Mesodermal cell (in vitro differentiated cells): ENCODE measurements around the gene SVOP.

ENCODE experiments used
- H3K27ac ChIP-seq: 2 replicates; pipeline ENCODE4 v1.7.0; 2013; ENCODE audit warnings: mild to moderate bottlenecking, low read depth, low read length, moderate library complexity; ENCODE audit not compliant: severe bottlenecking
- H3K36me3 ChIP-seq: 2 replicates; pipeline ENCODE4 v1.7.1; 2013; ENCODE audit warnings: mild to moderate bottlenecking, low read length, moderate library complexity; ENCODE audit not compliant: control insufficient read depth, insufficient read depth
- H3K4me1 ChIP-seq: one replicate; pipeline ENCODE4 v1.7.1; 2013; ENCODE audit warnings: mild to moderate bottlenecking, low read length; ENCODE audit not compliant: insufficient read depth, control insufficient read depth, poor library complexity, severe bottlenecking
- H3K4me3 ChIP-seq: 2 replicates; pipeline ENCODE4 v1.7.0; 2013; ENCODE audit warnings: low read length, control low read depth, mild to moderate bottlenecking; ENCODE audit not compliant: insufficient read depth, poor library complexity, severe bottlenecking; ENCODE audit errors: extremely low read depth
- H3K9me3 ChIP-seq: 2 replicates; pipeline ENCODE4 v1.7.1; 2013; ENCODE audit warnings: mild to moderate bottlenecking, low read length, moderate library complexity; ENCODE audit not compliant: control insufficient read depth
- WGBS, 2 experiments: methylation state at CpG; one replicate each; pipeline ENCODE4 v1.1.5; 2013; ENCODE audit warnings: missing lambda C conversion rate in 2 of 2; ENCODE audit not compliant: insufficient coverage in 2 of 2; 5-methylcytosine and 5-hydroxymethylcytosine counted together

The SVOP gene

DNA sequence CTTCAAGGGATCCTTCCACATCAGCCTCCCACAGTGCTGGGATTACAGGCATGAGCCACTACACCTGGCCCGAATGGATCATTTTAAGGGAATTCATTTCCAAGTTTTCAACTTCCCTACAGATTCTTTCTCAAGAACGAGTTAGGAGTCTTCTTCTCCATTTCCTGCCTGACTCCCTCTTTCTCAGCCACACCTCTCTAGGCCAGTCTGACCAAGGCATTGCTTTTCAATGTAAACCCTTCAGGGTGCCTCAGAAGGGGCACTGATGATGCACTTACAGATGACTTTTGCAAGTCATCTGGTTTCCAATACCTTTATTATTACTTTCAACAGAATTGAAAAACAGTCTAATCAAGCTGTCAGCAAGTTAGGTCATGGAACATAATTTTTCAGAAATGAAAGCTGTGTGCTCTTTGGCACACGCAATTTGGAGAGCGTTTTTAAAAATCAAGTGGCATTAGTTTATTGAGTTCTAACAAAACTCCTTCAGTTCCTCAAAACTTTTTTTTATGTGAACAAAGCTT lies 47.2 kb downstream of the SVOP start:
- Histone ChIP-seq H3K36me3 (no peaks in the 10 kb centered on the region), H3K4me1 (no peaks in the 10 kb centered on the region), H3K4me3 (no peak overlapping the region), H3K27ac (no peak overlapping the region), H3K9me3 (no peaks in the 10 kb centered on the region)
- WGBS, 2 experiments, result 69 to 74% methylated on average over 3 to 4 of the region's 4 CpGs

DNA sequence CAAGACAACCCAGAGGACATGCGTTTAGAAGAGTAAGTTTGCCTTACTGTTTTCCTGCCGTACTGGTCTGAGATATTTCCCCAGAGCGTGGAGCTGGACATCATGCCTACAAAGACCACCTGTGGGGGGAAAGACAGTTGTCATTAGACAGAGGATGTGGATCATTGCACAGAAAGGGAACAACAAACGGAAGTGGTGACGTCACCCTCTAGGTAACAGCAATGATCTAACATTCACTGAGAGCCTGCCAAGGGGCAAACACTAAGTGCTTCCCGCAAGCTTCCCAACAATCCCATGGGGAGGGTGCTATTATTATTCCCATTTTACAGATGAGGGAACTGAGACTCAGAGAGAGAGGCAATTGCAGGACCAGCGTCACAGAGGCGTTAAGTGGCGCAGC lies 48.5 kb downstream of the SVOP start:
- H3K36me3 ChIP-seq, result no peaks in the 10 kb centered on the region
- no peaks in the 10 kb centered on the region for H3K4me1 ChIP-seq
- H3K4me3 ChIP-seq, result no peak overlapping the region
- 81 to 92% methylated on average over 6 to 7 of the region's 9 CpGs for WGBS, 2 experiments
- no peak overlapping the region for H3K27ac ChIP-seq
- H3K9me3 ChIP-seq, result no peaks in the 10 kb centered on the region

DNA sequence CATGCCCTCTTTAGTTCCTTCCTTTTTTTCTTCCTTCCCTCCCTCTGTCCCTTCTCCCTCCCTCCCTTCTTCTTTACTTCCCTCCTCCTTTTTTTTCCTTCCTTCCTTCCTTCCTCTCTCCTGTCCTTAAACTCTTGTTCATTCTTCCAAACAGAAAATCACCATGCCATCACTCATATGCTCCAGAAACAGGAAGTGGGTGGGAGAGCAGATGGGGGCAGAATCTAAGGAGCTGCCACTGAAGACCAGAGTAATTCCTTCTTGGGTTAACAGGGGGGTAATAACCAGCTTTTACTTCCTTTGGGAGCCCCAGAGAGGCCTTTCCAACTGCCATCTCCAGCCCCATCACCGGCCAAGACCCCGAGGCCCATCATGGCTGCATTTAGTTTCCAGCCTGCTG lies 51.2 kb downstream of the SVOP start:
- Histone ChIP-seq H3K27ac (no peak overlapping the region), H3K4me1 (no peaks in the 10 kb centered on the region), H3K36me3 (no peaks in the 10 kb centered on the region), H3K9me3 (no peaks in the 10 kb centered on the region), H3K4me3 (no peak overlapping the region)
- 83% methylated on average over 2 of the region's 2 CpGs; no CpG with 5 or more reads in 1 of the 2 experiments for WGBS, 2 experiments

DNA sequence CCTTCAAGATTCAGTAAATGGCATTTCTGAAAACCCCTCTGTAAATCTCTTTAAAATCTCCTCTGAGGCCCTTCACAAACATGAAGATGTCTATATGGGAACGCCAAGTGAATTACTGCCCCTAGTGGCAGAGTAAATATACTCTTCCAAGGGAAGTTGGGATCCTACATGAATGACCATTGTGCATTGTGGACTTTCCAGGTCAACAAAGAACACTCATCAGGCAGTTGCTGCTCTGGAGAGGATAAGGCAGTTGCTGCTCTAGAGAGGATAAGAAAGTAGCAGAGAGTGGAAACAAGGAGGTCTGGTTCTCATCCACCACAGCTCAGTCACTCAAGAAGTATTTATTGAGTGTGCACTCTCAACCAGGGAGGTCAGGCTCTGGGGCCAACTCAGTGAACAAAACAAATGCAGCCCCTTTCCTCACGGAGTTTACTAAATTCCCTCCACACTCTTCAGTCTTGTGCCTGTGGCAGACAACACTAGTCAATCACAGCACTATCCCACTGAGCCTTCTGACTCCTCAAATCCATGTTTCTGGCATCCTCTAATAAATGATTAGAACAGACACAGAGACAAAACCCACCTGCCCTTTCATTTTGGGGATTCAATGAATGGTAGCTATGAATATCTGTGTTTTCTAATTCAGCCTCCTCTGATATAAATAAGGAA lies 52.9 kb downstream of the SVOP start:
- no peak overlapping the region for H3K4me3 ChIP-seq
- H3K4me1 ChIP-seq, result no peaks in the 10 kb centered on the region
- no peaks in the 10 kb centered on the region for H3K9me3 ChIP-seq
- 70 to 73% methylated on average over 1 to 2 of the region's 2 CpGs for WGBS, 2 experiments
- peak overlapping the region; percentile 64 for H3K27ac ChIP-seq
- H3K36me3 ChIP-seq, result no peaks in the 10 kb centered on the region

DNA sequence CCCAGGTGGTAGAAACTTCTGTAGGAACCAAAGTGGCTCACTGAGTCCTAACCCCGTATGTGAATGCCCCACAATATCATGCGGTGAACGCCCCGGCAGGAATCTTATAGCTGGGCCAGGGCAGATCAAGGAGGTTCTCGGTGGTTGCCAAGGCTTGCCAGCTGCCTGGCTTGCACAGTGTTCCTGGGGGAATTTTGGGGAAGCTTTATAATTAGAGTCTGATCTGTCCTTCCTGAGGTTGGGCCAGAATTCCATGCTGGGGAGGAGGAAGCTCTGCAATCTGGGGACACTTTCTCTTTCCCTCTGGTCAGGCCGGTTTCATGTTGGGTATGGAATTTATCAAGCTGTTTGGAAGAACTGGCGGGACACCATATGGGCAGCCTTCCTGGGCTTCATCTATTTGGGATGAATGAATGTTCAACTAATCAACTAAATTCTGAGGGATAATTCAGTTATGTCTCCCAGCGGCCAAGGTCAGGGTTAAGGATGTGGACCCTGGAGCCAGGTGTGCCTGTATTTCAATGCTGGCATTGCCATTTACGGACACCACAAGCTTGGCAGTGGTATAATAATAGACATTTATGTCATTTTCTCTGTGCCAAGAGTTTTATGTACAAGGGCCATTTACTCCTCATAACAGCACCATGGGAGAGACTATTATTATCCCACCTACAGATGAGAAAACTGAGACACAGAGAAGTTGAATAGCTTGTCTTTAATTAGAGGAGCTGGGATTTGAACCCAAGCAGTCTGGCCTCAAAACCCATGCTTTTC lies 54.3 kb downstream of the SVOP start:
- WGBS, 2 experiments, result 90 to 98% methylated on average over 6 of the region's 9 CpGs
- Histone ChIP-seq H3K9me3 (no peaks in the 10 kb centered on the region), H3K36me3 (no peaks in the 10 kb centered on the region), H3K4me1 (no peaks in the 10 kb centered on the region), H3K27ac (no peak overlapping the region), H3K4me3 (no peak overlapping the region)

DNA sequence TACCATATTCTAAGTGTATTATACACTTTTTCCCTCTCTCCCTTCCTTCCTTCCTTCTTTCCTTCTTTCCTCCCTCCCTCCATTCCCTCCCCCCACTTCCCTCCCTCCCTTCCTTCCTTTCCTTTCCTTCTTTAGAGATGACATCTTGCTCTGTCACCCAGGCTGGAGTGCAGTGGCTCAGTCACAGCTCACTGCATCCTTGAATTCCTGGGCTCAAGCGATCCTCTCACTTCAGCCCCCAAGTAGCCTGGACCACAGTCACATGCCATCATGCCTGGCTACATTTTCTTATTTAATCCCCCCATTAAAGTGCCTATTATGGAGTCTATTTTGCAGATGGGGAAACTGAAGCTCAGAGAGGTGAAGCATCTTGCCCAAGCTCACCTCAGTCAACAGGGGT lies 55.0 kb downstream of the SVOP start:
- Histone ChIP-seq H3K36me3 (no peaks in the 10 kb centered on the region), H3K9me3 (no peaks in the 10 kb centered on the region), H3K4me3 (no peak overlapping the region), H3K27ac (no peak overlapping the region), H3K4me1 (no peaks in the 10 kb centered on the region)
- WGBS, 2 experiments, result 83% methylated on average over 1 of the region's 1 CpG; no CpG with 5 or more reads in 1 of the 2 experiments

DNA sequence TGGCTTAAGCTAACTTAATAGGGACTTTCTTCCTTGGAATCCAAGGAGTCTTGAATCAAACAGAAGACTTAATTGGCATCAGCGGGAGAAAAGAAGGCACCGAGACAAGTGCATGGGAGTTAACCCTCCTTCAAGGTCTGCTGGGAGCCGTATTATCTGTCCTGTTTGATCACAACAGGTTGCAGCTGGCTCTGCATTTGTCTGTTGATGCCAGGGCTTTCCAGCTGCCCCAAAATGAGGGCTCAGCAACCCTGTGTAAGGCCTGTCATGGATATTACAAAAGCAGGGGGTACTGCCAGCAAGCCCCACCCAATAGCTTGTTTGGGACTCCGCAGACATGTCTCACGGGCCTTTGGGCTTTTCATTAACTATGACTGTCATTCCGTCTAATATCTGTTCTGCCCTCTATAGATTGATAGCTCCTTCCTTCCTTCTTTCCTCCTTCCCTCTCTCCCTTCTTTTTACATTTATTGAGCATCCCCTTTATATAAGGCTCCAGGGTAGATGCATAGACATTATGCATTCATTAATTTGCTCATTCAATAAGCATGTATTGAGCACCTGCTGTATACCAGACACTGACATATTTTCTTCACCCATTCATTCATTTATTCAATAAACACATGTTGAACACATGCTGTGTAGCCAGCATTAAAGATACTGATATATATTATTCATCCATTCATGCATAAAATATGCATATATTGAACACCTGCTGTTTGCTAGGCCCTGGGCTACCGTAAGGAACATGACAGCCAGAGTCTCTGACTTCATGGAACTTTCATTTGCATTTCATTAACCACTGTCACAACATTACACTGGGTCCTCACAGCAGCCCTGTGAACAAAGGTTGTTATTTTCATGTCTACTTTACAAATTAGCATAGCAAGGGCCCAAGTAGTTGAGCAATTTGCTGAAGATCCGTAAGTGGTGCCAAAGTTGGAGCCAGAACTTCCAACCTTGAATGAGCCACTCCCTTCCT lies 56.2 kb downstream of the SVOP start:
- WGBS, 2 experiments, result 87 to 88% methylated on average over 7 to 8 of the region's 8 CpGs
- H3K27ac ChIP-seq, result no peak overlapping the region
- H3K36me3 ChIP-seq, result no peaks in the 10 kb centered on the region
- no peak overlapping the region for H3K4me3 ChIP-seq
- no peaks in the 10 kb centered on the region for H3K9me3 ChIP-seq
- no peaks in the 10 kb centered on the region for H3K4me1 ChIP-seq

DNA sequence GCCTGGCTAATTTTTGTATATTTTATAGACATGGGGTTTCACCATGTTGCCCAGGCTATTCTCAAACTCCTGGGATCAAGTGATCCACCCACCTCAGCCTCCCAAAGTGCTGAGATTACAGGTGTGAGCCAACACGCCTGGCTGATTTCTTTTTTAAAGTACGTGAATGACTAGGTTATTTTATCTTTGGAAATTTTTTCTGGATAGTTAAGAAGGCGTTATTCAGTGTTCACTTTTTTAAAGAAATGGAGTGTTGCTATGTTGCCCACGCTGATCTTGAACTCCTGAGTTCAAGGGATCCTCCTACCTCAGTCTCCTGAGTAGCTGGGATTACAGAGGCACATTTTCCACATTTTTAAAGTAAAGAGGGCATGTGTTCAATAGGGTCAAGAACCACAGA lies 58.6 kb downstream of the SVOP start:
- 73 to 90% methylated on average over 2 of the region's 4 CpGs for WGBS, 2 experiments
- no peak overlapping the region for H3K27ac ChIP-seq
- no peaks in the 10 kb centered on the region for H3K4me1 ChIP-seq
- H3K36me3 ChIP-seq, result no peaks in the 10 kb centered on the region
- H3K4me3 ChIP-seq, result no peak overlapping the region
- H3K9me3 ChIP-seq, result no peaks in the 10 kb centered on the region

DNA sequence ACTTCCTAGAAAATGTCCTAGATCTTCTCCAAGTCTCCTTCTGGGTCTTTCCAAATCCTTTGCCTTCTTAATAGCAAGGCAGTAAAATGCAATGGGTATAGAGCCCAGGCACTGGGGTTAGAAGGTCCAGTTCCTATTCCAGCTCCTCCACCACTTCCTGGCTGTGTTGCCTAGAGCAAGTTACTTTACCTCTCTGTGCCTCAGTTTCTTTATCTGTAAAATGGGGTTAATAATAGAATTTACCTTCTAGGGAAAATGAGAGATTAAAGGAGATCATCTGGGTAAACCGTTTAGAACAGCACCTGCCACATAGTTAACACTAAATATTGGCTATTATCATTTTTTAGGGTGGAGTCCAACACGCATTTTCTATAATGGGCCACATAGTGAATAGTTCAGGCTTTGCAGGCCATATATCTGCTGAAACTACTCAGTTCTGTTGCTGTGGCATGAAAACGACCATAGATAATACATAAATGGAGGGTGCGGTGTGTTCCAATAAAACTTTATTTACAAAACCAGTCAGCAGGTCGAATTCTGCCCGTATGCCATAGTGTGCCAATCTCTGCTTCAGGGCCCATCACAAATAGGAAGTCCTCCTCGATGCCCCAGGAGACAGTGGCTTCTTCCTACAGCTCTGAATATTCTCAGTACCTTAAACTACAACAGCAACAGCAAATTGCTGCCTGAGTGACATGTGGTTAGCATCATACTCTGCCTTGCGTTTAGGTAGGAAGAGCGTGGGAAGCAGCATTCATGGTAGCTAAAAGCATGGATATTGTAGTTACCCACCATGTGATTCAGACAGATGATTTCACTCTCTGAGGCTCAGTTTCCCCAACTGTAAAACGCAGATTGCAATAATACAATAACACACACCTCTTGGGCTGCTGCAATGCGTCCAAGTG lies 60.9 kb downstream of the SVOP start:
- no peak overlapping the region for H3K4me3 ChIP-seq
- 82 to 89% methylated on average over 5 to 6 of the region's 11 CpGs for WGBS, 2 experiments
- H3K9me3 ChIP-seq, result no peaks in the 10 kb centered on the region
- H3K36me3 ChIP-seq, result no peaks in the 10 kb centered on the region
- H3K4me1 ChIP-seq, result no peaks in the 10 kb centered on the region
- H3K27ac ChIP-seq, result no peak overlapping the region
